Loucy (cell line): ENCODE results near the gene SMOC2.

Experiments
- H2AFZ ChIP-seq: fragments of 200-600 bp; sonication (generic); 2 replicates; pipeline ENCODE4 v1.6.0; 2016; ENCODE audit warnings: antibody characterized with exemption, mild to moderate bottlenecking, low read length, moderate library complexity
- H3F3A ChIP-seq: fragments of 200-600 bp; 2 replicates; pipeline ENCODE4 v1.6.0; 2016; ENCODE audit warnings: antibody characterized with exemption, low read depth, mild to moderate bottlenecking
- H3K27me3 ChIP-seq: fragments of 200-600 bp; sonication (generic); 2 replicates; pipeline ENCODE4 v1.6.1; 2014; ENCODE audit warnings: low read length, mild to moderate bottlenecking; ENCODE audit not compliant: insufficient read depth, poor library complexity, severe bottlenecking
- H3K36me3 ChIP-seq: fragments of 200-600 bp; sonication (generic); 2 replicates; pipeline ENCODE4 v1.6.1; 2016; ENCODE audit warnings: low read length; ENCODE audit not compliant: insufficient read depth
- H3K4me1 ChIP-seq: fragments of 200-600 bp; sonication (generic); 2 replicates; pipeline ENCODE4 v1.5.1; 2014; ENCODE audit warnings: low read length, mild to moderate bottlenecking; ENCODE audit not compliant: insufficient read depth, poor library complexity, severe bottlenecking
- H3K4me2 ChIP-seq: fragments of 200-600 bp; sonication (generic); 2 replicates; pipeline ENCODE4 v1.6.0; 2014; ENCODE audit warnings: antibody characterized with exemption, low read length, low read depth, mild to moderate bottlenecking; ENCODE audit not compliant: poor library complexity, severe bottlenecking
- H3K4me3 ChIP-seq: fragments of 200-600 bp; sonication (generic); 2 replicates; pipeline ENCODE4 v1.5.1; 2014; ENCODE audit warnings: low read length, mild to moderate bottlenecking, mixed read lengths; ENCODE audit not compliant: poor library complexity, severe bottlenecking
- H3K79me2 ChIP-seq: fragments of 200-600 bp; sonication (generic); 2 replicates; pipeline ENCODE4 v1.6.1; 2014; ENCODE audit warnings: low read length; ENCODE audit not compliant: insufficient read depth
- H3K9ac ChIP-seq: fragments of 200-600 bp; sonication (generic); 2 replicates; pipeline ENCODE4 v1.6.0; 2014; ENCODE audit warnings: mild to moderate bottlenecking, low read depth, low read length, moderate library complexity; ENCODE audit not compliant: poor library complexity, severe bottlenecking
- H3K9me2 ChIP-seq: fragments of 200-600 bp; sonication (generic); replicated peaks from 2 replicates; pipeline ENCODE4 v1.6.1; 2016; ENCODE audit warnings: low read depth, low read length, mixed read lengths
- H3K9me3 ChIP-seq: fragments of 200-600 bp; sonication (generic); 2 replicates; pipeline ENCODE4 v1.6.1; 2014; ENCODE audit warnings: mild to moderate bottlenecking, antibody characterized with exemption, low read length, low read depth; ENCODE audit not compliant: insufficient read depth
- H4K20me1 ChIP-seq: fragments of 200-600 bp; sonication (generic); 2 replicates; pipeline ENCODE4 v1.6.0; 2014; ENCODE audit warnings: antibody characterized with exemption, low read length, mild to moderate bottlenecking; ENCODE audit not compliant: insufficient read depth, poor library complexity, severe bottlenecking
- CTCF ChIP-seq: fragments of 200-600 bp; sonication (generic); conservative IDR thresholded peaks from 2 replicates; pipeline ENCODE4 v1.5.1; 2014; ENCODE audit warnings: mild to moderate bottlenecking, antibody characterized with exemption, low read length
- EZH2phosphoT487 ChIP-seq: fragments of 200-600 bp; IDR thresholded peaks from 2 replicates; pipeline ENCODE4 v1.6.1; 2018; ENCODE audit warnings: antibody characterized with exemption, mild to moderate bottlenecking, moderate library complexity, borderline replicate concordance

The SMOC2 gene

GRCh38 chr6:168499045-168499650, 58.2 kb downstream of the SMOC2 start:
- Histone ChIP-seq H3K9me3 (peaks cover 21% of the 10 kb centered on the region; the same call in 1 of the 2 replicates), H3K4me3 (no peak overlapping the region), H2AFZ (no peak overlapping the region), H3K9ac (no peak overlapping the region), H3K4me2 (no peak overlapping the region), H3K4me1 (no peaks in the 10 kb centered on the region), H3K27me3 (no peaks in the 10 kb centered on the region), H3F3A (no peaks in the 10 kb centered on the region), H3K79me2 (no peaks in the 10 kb centered on the region), H3K36me3 (no peaks in the 10 kb centered on the region), H4K20me1 (no peaks in the 10 kb centered on the region), H3K9me2 (no peaks in the 10 kb centered on the region)
- TF ChIP-seq EZH2phosphoT487 (no peak), CTCF (no peak)

- no peak for TF ChIP-seq CTCF
- TF ChIP-seq EZH2phosphoT487: no peak
- no peak overlapping the region for H3K4me2 ChIP-seq
- H3K4me1 ChIP-seq: no peaks in the 10 kb centered on the region
- no peaks in the 10 kb centered on the region for H3K27me3 ChIP-seq
- no peaks in the 10 kb centered on the region for H3K9me2 ChIP-seq
- peaks cover 22% of the 10 kb centered on the region; the same call in 1 of the 2 replicates for H3K9me3 ChIP-seq
- no peak overlapping the region for H3K9ac ChIP-seq
- H3K4me3 ChIP-seq: no peak overlapping the region
- no peak overlapping the region for H2AFZ ChIP-seq
- no peaks in the 10 kb centered on the region for H4K20me1 ChIP-seq
- no peaks in the 10 kb centered on the region for H3K36me3 ChIP-seq
- H3K79me2 ChIP-seq: no peaks in the 10 kb centered on the region
- H3F3A ChIP-seq: no peaks in the 10 kb centered on the region
Measured at GRCh38 chr6:168500519-168500918, 59.5 kb downstream of the SMOC2 start.

- Histone ChIP-seq H3K79me2 (no peaks in the 10 kb centered on the region), H4K20me1 (no peaks in the 10 kb centered on the region)
Measured at GRCh38 chr6:168501561-168501960, 60.6 kb downstream of the SMOC2 start.

More at GRCh38 chr6:168501561-168501960, 60.6 kb downstream of the SMOC2 start:
- TF ChIP-seq CTCF (no peak), EZH2phosphoT487 (no peak)
- H3K4me2 ChIP-seq: no peak overlapping the region
- H3K4me3 ChIP-seq: no peak overlapping the region
- no peaks in the 10 kb centered on the region for H3F3A ChIP-seq
- no peaks in the 10 kb centered on the region for H3K27me3 ChIP-seq
- no peaks in the 10 kb centered on the region for H3K36me3 ChIP-seq
- H3K9me2 ChIP-seq: no peaks in the 10 kb centered on the region
- H2AFZ ChIP-seq: no peak overlapping the region
- peaks cover 14% of the 10 kb centered on the region; the same call in 1 of the 2 replicates for H3K9me3 ChIP-seq
- H3K4me1 ChIP-seq: no peaks in the 10 kb centered on the region
- no peak overlapping the region for H3K9ac ChIP-seq
